ENCODE measurements around the gene PPFIBP1. TPM values are rescaled to one million over a fixed set of nuclear protein-coding genes. Genes with fewer than 3 reads are reported as not detected.

The PPFIBP1 gene
- total and polyA plus RNA-seq, 2 of the 4 experiments (the other 2 are of a cell fraction): 30.4 to 72.2 TPM

- no peak overlapping the region for H2BK20ac ChIP-seq (ENCODE audit: low read depth, low read length)
- no peak overlapping the region for H2AK9ac ChIP-seq (replicated peaks; ENCODE audit: low read depth, low read length, poor library complexity)
- H3K9me1 ChIP-seq (ENCODE audit: insufficient read depth, low read length): peaks cover 9% of the 10 kb centered on the region; the same call in 1 of the 2 replicates
- ChIA-PET POLR2A (ENCODE audit: unreplicated experiment) (no interaction called here), CTCF (no interaction called here)
- no peak overlapping the region for H3K9ac ChIP-seq (ENCODE audit: low read depth, low read length)
- no peak overlapping the region for H2BK15ac ChIP-seq (ENCODE audit: low read depth, low read length)
- DNase-seq: no peak
- no peaks in the 10 kb centered on the region for H3K9me3 ChIP-seq (ENCODE audit: control insufficient read depth, insufficient read depth, low read length)
- H3K79me1 ChIP-seq (ENCODE audit: low read depth in 1 of 2, low read length in 2 of 2): peaks cover 15 to 49% of the 10 kb centered on the region in 2 experiments
- peaks cover 12% of the 10 kb centered on the region; the same call in 1 of the 2 replicates for H4K20me1 ChIP-seq (ENCODE audit: insufficient read depth, low read length)
- no peak overlapping the region for H3K4me3 ChIP-seq (ENCODE audit: insufficient read depth, low read depth, low read length)
- no peaks in the 10 kb centered on the region for H3K27me3 ChIP-seq (ENCODE audit: control insufficient read depth, insufficient read depth, low read length)
- H3K23ac ChIP-seq (ENCODE audit: low read depth, low read length): peak overlapping the region; percentile 52; the same call in 1 of the 2 replicates
- H4K8ac ChIP-seq (ENCODE audit: low read depth in 2 of 2, low read length in 2 of 2): 0 out of 4 replicates have a peak overlapping the region, but pooled peaks of 1 of the 2 experiments have one; percentile 10
- no peak overlapping the region for H2BK5ac ChIP-seq (ENCODE audit: low read depth, low read length, poor library complexity, severe bottlenecking)
- H3K18ac ChIP-seq (ENCODE audit: low read depth, low read length): no peak overlapping the region
- intact Hi-C loops (cut with micrococcal nuclease) (no loop called here), dilution Hi-C loops (cut with HindIII; ENCODE audit: low sequenced_read_pairs, unreplicated experiment) (no loop called here), in situ Hi-C loops (cut with MboI; ENCODE audit: low sequenced_read_pairs) (no loop called here)
- no peak overlapping the region for H4K5ac ChIP-seq (ENCODE audit: low read depth, low read length)
- TF ChIP-seq POLR2A (IDR thresholded peaks at IDR 0.05; ENCODE audit: low read depth, low read length) (no peak), CTCF (conservative IDR thresholded peaks at IDR 0.05; ENCODE audit: low read depth, low read length) (no peak), MAZ (IDR thresholded peaks at IDR 0.05; ENCODE audit: borderline replicate concordance, low read depth, low read length) (no peak), SMC3 (IDR thresholded peaks at IDR 0.05; ENCODE audit: low read depth, low read length) (no peak), MXI1 (IDR thresholded peaks at IDR 0.05; ENCODE audit: borderline replicate concordance, low read depth, low read length) (no peak), MAFK (IDR thresholded peaks at IDR 0.05; ENCODE audit: low read depth, low read length) (no peak), ELK1 (IDR thresholded peaks at IDR 0.05; ENCODE audit: borderline replicate concordance, low read depth, low read length) (no peak), FOS (IDR thresholded peaks at IDR 0.05; ENCODE audit: low read depth, low read length) (no peak), CEBPB (IDR thresholded peaks at IDR 0.05; ENCODE audit: low read depth, low read length) (no peak), RFX5 (IDR thresholded peaks at IDR 0.05; ENCODE audit: low read depth, low read length) (no peak), NFE2L2 (IDR thresholded peaks at IDR 0.05; ENCODE audit: low read depth, low read length) (no peak), CHD1 (IDR thresholded peaks at IDR 0.05; ENCODE audit: low read depth, low read length) (no peak), RCOR1 (IDR thresholded peaks at IDR 0.05; ENCODE audit: insufficient replicate concordance, low read length) (no peak)
- peaks cover 2% of the 10 kb centered on the region; the same call in 1 of the 2 replicates for H3K4me1 ChIP-seq (ENCODE audit: control insufficient read depth, insufficient read depth, low read length)
- no peak overlapping the region for H2AFZ ChIP-seq (replicated peaks; ENCODE audit: low read length, poor library complexity)
- ATAC-seq (ENCODE audit: low read depth): no peak
- H2BK120ac ChIP-seq (ENCODE audit: low read depth, low read length): no peak overlapping the region
- peak overlapping the region; percentile 69 for H3K4me2 ChIP-seq (ENCODE audit: low read depth, low read length)
- no peak overlapping the region for H4K91ac ChIP-seq (ENCODE audit: insufficient read depth, low read depth, low read length)
- H3K36me3 ChIP-seq (ENCODE audit: control insufficient read depth, insufficient read depth, low read length): peaks cover 5% of the 10 kb centered on the region
- H3K56ac ChIP-seq (ENCODE audit: extremely low read depth, insufficient read depth, low read length): no peak overlapping the region
- 78% methylated on average over 1 of the region's 2 CpGs; no CpG with 5 or more reads in 1 of the 2 experiments for WGBS, 2 experiments (ENCODE audit: extremely low coverage in 2 of 2, insufficient read length in 1 of 2)
- no peak overlapping the region for H3K14ac ChIP-seq (replicated peaks; ENCODE audit: low read depth, low read length)
- no TSS peak for BruUV-seq (replicated peaks)
- H2AK5ac ChIP-seq (ENCODE audit: low read depth, low read length): no peak overlapping the region
- no peak overlapping the region for H3K4ac ChIP-seq (ENCODE audit: low read depth, low read length)
- H3K27ac ChIP-seq (ENCODE audit: insufficient read depth, low read length): no peak overlapping the region
Observed at GRCh38 chr12:27711967-27712366, 188.0 kb downstream of the PPFIBP1 start.

All from IMR-90 (cell line).